ENCODE results near the gene TRMT44.
"Not testable (repeated sequence)": the region's sequence is repeated elsewhere in the genome, so short reads cannot be mapped to it uniquely, and the experiment has no call there.

The TRMT44 gene

DNA sequence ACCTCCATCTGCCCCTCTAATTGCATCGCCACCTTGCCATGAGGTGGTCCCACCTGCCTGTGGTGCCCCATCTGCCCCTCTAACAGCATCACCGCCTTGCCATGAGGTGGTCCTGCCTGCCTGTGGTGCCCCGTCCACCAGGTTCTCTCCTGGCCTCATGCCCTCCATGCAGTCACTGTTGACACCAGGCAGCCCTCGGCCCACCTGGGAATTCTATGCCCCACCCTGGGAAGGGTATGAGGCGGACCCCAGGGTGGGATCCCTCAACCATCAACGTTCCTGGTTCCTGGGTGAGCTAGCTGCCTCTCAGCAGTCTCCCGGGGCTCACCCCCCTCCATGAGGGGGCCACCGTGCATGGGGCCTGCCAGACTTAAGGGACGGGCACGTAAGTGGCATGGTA is 38.9 kb upstream of the TRMT44 start:
- H3K4me1 ChIP-seq (ENCODE audit: insufficient read depth, low read length): peaks cover 3% of the 10 kb centered on the region
- no peak overlapping the region for H2AFZ ChIP-seq (ENCODE audit: low read depth, low read length)
- no peak overlapping the region for H3K4me3 ChIP-seq (ENCODE audit: low read length)
- peaks cover 13% of the 10 kb centered on the region for H3K36me3 ChIP-seq (ENCODE audit: insufficient read depth, low read length)
- H3K27me3 ChIP-seq (ENCODE audit: insufficient read depth, low read length): no peaks in the 10 kb centered on the region
- H3K9me3 ChIP-seq (ENCODE audit: low read length): no peaks in the 10 kb centered on the region

DNA sequence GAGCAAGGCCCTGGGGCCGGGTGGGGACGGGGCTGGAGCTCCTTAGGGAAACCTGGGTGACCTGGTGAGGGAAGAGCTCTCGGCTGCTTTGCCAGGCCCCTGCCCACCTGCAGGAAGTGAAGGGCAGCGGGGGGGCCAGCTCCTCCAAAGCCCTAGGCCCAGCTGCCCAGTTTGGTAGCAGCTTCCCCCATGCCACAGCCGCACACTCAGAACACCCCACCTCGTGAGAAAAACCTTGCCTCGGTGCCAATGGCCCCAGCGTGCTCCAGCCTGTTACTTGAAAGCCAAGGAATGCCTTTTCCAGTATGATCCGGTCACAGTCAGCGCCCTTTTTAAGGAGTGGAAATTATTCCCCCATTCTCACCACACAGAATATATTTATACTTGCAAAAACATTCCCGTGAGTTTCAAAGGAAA is 38.4 kb upstream of the TRMT44 start:
- Histone ChIP-seq H2AFZ (ENCODE audit: low read depth, low read length) (no peak overlapping the region), H3K27me3 (ENCODE audit: insufficient read depth, low read length) (no peaks in the 10 kb centered on the region), H3K4me3 (ENCODE audit: low read length) (no peak overlapping the region), H3K36me3 (ENCODE audit: insufficient read depth, low read length) (peaks cover 13% of the 10 kb centered on the region), H3K4me1 (ENCODE audit: insufficient read depth, low read length) (peaks cover 3% of the 10 kb centered on the region), H3K9me3 (ENCODE audit: low read length) (no peaks in the 10 kb centered on the region)

DNA sequence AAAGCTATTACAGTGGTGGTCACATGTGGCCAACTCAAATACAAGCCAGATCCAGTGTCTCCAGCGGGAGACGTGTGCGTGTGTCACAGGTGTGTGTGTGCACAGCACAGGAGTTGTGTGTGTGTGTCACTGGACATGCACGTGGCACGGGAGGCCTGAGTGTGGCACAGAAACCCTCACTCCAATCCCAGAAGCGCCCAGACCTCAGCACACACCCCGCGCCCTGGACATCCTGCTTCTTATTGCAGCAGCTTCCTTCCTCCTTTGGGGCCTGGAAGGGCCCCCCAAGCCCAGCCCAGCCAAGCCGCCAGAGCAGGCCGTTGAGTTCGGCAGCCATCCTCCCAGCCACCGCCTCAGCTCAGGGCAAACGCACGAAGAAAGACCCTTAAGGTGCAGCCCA is 37.9 kb upstream of the TRMT44 start:
- no peaks in the 10 kb centered on the region for H3K9me3 ChIP-seq (ENCODE audit: low read length)
- H2AFZ ChIP-seq (ENCODE audit: low read depth, low read length): no peak overlapping the region
- peaks cover 13% of the 10 kb centered on the region for H3K36me3 ChIP-seq (ENCODE audit: insufficient read depth, low read length)
- no peaks in the 10 kb centered on the region for H3K27me3 ChIP-seq (ENCODE audit: insufficient read depth, low read length)
- no peak overlapping the region for H3K4me3 ChIP-seq (ENCODE audit: low read length)
- peaks cover 3% of the 10 kb centered on the region for H3K4me1 ChIP-seq (ENCODE audit: insufficient read depth, low read length)

DNA sequence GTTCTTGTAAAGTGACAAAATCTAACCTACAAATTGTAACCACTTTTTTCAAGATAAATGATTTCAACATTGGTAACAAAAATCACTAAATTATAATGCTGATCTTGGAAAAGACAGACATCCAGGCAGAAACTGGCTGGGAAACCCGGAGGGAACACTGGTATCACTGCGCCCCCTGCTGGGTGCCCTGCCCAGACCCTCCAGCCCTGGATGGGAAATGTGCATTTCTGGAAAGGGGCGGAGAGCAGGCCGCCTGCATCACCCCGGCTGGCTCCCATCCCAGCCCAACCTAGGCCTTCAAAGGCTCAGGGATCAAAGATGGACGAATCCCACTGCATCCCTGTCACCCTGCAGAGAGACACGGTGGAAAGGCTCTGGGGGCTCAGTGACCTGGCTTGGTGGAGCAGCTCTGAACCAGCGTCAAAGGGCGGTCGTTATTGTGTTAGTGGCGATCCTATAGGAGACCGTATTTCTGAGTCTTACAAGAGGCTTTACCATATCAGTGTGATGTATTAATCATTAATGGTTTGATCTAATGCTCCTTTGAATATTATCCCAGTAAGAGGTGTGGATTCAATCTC is 37.3 kb upstream of the TRMT44 start:
- Histone ChIP-seq H3K36me3 (ENCODE audit: insufficient read depth, low read length) (peaks cover 13% of the 10 kb centered on the region), H3K4me3 (ENCODE audit: low read length) (no peak overlapping the region), H2AFZ (ENCODE audit: low read depth, low read length) (no peak overlapping the region), H3K27me3 (ENCODE audit: insufficient read depth, low read length) (no peaks in the 10 kb centered on the region), H3K4me1 (ENCODE audit: insufficient read depth, low read length) (peaks cover 3% of the 10 kb centered on the region), H3K9me3 (ENCODE audit: low read length) (no peaks in the 10 kb centered on the region)

DNA sequence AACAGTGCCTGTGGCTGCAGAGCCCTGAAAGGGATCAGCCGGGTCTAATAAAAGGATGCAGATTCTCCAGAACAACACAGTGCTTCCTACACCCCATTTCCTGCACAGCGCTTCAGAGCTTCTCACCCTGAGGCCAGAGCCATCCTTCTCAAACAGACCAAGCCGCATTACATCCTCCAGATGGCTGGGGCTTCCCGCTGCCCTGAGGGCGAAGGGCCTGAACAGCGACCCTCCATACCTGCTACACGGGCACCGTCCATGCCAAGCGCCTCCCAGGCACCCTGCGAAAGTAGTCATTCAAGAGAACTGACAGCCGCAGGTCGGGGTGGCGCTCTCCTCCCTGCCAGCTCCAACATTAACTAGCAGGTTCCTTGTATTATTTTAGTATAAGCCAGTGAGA is 36.6 kb upstream of the TRMT44 start:
- Histone ChIP-seq H3K4me3 (ENCODE audit: low read length) (no peak overlapping the region), H3K36me3 (ENCODE audit: insufficient read depth, low read length) (peaks cover 15% of the 10 kb centered on the region), H3K4me1 (ENCODE audit: insufficient read depth, low read length) (peaks cover 3% of the 10 kb centered on the region), H3K27me3 (ENCODE audit: insufficient read depth, low read length) (no peaks in the 10 kb centered on the region), H2AFZ (ENCODE audit: low read depth, low read length) (no peak overlapping the region), H3K9me3 (ENCODE audit: low read length) (no peaks in the 10 kb centered on the region)

DNA sequence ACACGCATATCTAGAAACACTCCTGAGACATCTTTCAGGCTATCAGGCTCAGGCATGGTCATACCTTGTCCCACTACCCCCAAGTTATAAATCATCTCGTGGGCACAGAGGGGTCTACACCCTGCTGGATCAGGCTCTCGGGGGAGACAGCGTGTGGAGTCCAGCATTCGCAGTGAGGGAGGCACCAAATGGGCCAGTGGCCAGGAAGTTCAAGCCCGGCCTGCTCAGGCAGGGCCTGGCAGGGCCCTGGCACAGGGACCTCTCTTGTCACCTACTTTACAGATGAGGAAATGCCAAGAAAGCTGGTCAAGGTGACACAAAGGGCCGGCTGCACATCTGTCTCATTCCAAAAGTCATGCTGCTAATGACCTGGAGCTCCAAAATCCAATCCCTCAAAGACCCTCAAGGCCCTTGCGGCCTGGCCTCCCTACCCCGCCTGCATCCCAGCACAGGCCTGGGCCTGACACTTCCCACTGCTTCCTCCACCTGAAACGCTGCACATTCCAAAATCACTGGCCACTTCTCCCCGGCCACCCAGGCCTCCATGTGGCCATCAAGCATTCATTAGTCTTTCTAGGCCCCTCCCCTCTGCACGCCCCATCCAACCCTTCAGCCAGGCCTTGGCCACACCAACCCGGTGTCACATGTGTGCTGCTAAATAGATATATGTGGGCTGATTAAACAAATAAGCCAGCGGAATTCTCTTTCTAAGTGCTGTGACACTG is 35.6 kb upstream of the TRMT44 start:
- no peak overlapping the region for H3K4me3 ChIP-seq (ENCODE audit: low read length)
- peaks cover 20% of the 10 kb centered on the region for H3K36me3 ChIP-seq (ENCODE audit: insufficient read depth, low read length)
- peaks cover 3% of the 10 kb centered on the region for H3K4me1 ChIP-seq (ENCODE audit: insufficient read depth, low read length)
- H3K9me3 ChIP-seq (ENCODE audit: low read length): no peaks in the 10 kb centered on the region
- H3K27me3 ChIP-seq (ENCODE audit: insufficient read depth, low read length): no peaks in the 10 kb centered on the region
- H2AFZ ChIP-seq (ENCODE audit: low read depth, low read length): no peak overlapping the region

DNA sequence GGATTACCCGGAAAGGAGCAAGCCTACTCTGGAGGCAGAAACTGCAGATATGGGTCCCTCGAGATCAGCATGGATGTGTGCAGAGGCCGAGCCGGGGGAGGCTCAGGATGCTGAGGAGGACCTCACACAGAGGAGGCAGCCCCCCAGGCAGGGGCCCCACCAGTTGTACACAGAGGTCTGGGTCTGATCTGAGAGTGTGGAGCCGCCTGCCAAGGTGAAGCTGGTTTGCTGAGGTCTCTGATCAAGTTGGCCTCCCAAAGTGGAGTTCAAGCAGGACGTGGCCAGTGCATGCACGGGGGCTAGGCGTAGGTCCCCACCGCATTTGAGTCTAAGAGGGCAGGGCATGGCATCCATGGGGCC is 35.1 kb upstream of the TRMT44 start:
- Histone ChIP-seq H2AFZ (ENCODE audit: low read depth, low read length) (no peak overlapping the region), H3K9me3 (ENCODE audit: low read length) (no peaks in the 10 kb centered on the region), H3K27me3 (ENCODE audit: insufficient read depth, low read length) (no peaks in the 10 kb centered on the region), H3K36me3 (ENCODE audit: insufficient read depth, low read length) (peaks cover 20% of the 10 kb centered on the region), H3K4me3 (ENCODE audit: low read length) (no peak overlapping the region), H3K4me1 (ENCODE audit: insufficient read depth, low read length) (peaks cover 3% of the 10 kb centered on the region)

DNA sequence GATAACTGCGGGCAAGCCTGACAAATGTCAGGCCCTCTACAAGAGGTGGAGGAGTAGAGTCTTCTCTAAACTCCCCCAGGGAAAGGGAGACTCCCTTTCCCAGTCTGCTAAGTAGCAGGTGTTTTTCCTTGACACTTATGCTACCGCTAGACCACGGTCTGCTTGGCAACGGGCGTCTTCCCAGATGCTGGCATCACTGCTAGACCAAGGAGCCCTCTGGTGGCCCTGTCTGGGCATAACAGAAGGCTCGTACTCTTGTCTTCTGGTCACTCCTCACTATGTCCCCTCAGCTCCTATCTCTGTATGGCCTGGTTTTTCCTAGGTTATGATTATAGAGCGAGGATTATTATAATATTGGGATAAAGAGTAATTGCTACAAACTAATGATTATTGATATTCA is 33.7 kb upstream of the TRMT44 start:
- peaks cover 20% of the 10 kb centered on the region for H3K36me3 ChIP-seq (ENCODE audit: insufficient read depth, low read length)
- not testable (repeated sequence) for H3K4me3 ChIP-seq (ENCODE audit: low read length); H2AFZ ChIP-seq (ENCODE audit: low read depth, low read length); H3K27me3 ChIP-seq (ENCODE audit: insufficient read depth, low read length); H3K9me3 ChIP-seq (ENCODE audit: low read length); H3K4me1 ChIP-seq (ENCODE audit: insufficient read depth, low read length)

DNA sequence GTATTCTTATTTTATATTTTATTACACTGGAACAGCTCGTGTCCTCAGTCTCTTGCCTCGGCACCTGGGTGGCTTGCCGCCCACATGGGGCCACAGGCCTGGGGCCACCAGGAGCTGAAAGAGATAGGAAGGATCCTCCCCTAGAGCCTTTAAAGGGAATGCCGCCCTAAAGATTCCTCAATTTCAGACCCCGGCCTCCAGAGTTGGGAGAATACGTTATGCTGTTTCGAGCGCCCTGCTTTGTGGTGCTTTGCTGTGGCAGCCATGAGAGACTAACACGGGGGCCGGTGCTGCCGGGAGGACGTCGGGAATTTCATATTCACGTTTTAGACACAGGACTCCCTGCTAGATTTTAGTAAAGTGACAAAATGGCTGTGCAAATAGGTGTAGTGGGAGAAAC is 33.3 kb upstream of the TRMT44 start:
- Histone ChIP-seq H3K27me3 (ENCODE audit: insufficient read depth, low read length) (no peaks in the 10 kb centered on the region), H3K4me3 (ENCODE audit: low read length) (no peak overlapping the region), H2AFZ (ENCODE audit: low read depth, low read length) (no peak overlapping the region), H3K9me3 (ENCODE audit: low read length) (no peaks in the 10 kb centered on the region), H3K4me1 (ENCODE audit: insufficient read depth, low read length) (peaks cover 3% of the 10 kb centered on the region), H3K36me3 (ENCODE audit: insufficient read depth, low read length) (peaks cover 20% of the 10 kb centered on the region)

DNA sequence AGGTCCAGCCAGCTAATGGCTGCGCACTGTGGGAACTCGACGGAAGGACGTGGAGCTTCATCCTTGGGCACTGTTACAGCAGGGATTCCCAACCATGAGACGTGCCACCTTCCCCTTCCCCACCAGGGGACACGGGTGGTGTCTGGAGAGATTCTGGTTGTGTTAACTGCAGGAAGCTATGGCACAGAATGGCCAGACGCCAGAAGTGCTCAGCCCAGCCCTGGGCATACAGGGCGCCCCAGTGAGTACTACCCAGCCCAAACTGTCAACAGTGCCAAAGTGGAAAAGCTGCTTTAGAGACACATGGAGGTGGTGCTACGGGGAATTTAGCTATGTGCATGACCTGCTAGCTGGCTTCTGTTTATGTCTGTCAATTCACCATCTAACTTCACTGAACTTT is 32.8 kb upstream of the TRMT44 start:
- Histone ChIP-seq H3K36me3 (ENCODE audit: insufficient read depth, low read length) (peaks cover 20% of the 10 kb centered on the region), H3K4me3 (ENCODE audit: low read length) (no peak overlapping the region), H3K4me1 (ENCODE audit: insufficient read depth, low read length) (peaks cover 3% of the 10 kb centered on the region), H3K27me3 (ENCODE audit: insufficient read depth, low read length) (no peaks in the 10 kb centered on the region), H3K9me3 (ENCODE audit: low read length) (no peaks in the 10 kb centered on the region), H2AFZ (ENCODE audit: low read depth, low read length) (no peak overlapping the region)

DNA sequence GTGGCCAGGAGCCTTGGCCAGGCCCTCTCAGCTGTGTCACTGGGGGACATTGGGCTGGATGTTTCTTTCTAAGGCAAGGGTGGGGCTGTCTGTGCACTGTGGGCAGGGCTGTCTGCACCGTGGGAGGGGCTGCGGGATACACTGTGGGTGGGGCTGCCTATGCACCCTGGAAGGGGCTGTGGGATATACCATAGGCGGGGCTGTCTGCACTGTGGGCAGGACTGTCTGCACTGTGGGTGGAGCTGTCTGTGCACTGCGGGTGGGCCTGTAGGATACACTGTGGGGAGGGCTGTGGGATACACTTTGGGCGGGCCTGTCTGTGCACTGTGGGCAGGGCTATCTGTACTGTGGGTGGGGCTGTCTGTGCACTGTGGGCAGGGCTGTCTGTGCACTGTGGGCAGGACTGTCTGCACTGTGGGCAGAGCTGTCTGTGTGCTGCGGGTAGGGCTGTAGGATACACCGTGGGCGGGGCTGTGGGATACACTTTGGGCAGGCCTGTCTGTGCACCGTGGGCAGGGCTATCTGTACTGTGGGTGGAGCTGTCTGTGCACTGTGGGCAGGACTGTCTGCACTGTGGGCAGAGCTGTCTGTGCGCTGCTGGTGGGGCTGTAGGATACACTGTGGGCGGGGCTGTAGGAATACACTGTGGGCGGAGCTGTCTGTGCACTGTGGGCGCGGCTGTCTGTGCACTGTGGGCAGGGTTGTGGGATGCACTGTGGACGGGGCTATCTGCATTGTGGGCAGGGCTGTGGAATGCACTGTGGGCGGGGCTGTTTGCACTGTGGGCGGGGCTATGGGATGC is 31.1 kb upstream of the TRMT44 start:
- Histone ChIP-seq H3K4me3 (ENCODE audit: low read length) (no peak overlapping the region), H3K9me3 (ENCODE audit: low read length) (no peaks in the 10 kb centered on the region), H3K27me3 (ENCODE audit: insufficient read depth, low read length) (no peaks in the 10 kb centered on the region), H3K4me1 (ENCODE audit: insufficient read depth, low read length) (no peaks in the 10 kb centered on the region), H3K36me3 (ENCODE audit: insufficient read depth, low read length) (peaks cover 24% of the 10 kb centered on the region), H2AFZ (ENCODE audit: low read depth, low read length) (no peak overlapping the region)

DNA sequence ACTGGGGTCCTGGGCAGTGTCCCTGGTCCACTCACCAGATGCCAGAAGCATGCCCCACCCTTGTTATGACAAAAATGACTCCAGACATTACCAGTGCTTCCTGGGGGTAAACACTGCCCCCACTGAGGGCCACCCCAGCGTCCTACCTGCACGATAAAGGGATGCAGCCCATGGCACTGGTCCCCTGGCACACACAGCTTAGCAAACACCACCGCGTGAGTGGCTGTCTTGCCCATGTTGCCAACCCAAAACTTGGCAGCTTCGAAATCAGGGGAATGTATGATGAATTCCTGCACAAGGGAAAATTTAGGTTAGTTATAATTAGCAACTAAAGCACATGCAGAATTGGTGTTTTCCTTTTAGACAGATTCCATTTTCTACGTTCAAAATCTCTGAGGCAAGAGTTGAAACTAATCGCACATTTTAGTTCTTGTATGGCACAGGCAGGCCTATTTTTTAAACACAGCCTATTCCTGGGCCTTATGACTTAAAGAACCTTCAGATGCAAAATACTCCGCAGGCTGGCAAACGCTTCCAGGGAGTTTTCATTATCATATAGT is 30.4 kb upstream of the TRMT44 start:
- H3K9me3 ChIP-seq (ENCODE audit: low read length): no peaks in the 10 kb centered on the region
- H3K36me3 ChIP-seq (ENCODE audit: insufficient read depth, low read length): peaks cover 27% of the 10 kb centered on the region
- no peak overlapping the region for H2AFZ ChIP-seq (ENCODE audit: low read depth, low read length)
- H3K4me3 ChIP-seq (ENCODE audit: low read length): no peak overlapping the region
- no peaks in the 10 kb centered on the region for H3K27me3 ChIP-seq (ENCODE audit: insufficient read depth, low read length)
- no peaks in the 10 kb centered on the region for H3K4me1 ChIP-seq (ENCODE audit: insufficient read depth, low read length)

DNA sequence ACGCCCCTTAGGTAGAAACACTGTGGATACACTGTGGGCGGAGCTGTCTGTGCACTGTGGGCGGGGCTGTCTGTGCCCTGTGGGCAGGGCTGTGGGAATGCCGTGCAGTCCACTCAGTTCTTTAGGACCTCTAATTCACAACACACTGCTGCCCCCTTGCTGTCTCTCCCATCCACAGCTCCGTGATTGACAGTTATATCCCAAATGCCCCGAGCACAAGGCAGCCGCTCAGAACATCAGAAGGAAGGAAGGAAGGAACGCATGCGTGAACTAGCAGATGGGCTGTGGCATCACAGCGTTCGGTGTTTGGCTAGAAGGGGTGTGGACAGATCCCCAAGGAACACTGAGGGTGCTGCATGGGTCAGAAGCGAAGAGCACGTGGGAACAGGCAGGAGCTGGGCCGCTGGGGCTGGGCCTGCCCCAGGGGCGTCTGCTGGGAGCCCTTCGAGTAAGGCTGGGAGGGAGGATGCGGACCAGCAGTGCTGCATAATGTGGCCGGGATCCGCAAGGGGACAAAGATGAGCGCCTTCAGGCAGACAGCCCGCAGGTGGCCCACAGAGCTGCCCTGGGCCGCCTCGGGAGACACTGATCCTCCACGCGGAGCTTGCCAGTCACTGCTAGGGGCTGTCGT is 29.8 kb upstream of the TRMT44 start:
- Histone ChIP-seq H2AFZ (ENCODE audit: low read depth, low read length) (no peak overlapping the region), H3K9me3 (ENCODE audit: low read length) (no peaks in the 10 kb centered on the region), H3K4me1 (ENCODE audit: insufficient read depth, low read length) (no peaks in the 10 kb centered on the region), H3K36me3 (ENCODE audit: insufficient read depth, low read length) (peaks cover 22% of the 10 kb centered on the region), H3K4me3 (ENCODE audit: low read length) (no peak overlapping the region), H3K27me3 (ENCODE audit: insufficient read depth, low read length) (no peaks in the 10 kb centered on the region)
